ENCODE measurements around the gene RASD2. TPM values are rescaled to one million over a fixed set of nuclear protein-coding genes. Genes with fewer than 3 reads are reported as not detected.

Gene RASD2
- total RNA-seq, 1 donor from 2014 or later, result 0.16 TPM

Other genes starting within 250 kb of the RASD2 start
- gene TOM1, start 240.9 kb upstream of the RASD2 start, total RNA-seq, result 27.3 and 29.6 TPM in 2 replicates
- gene HMOX1, start 159.7 kb upstream of the RASD2 start, total RNA-seq, result 14.0 and 17.0 TPM in 2 replicates
- 12.6 and 12.8 TPM in 2 replicates for gene MCM5, start 140.7 kb upstream of the RASD2 start, total RNA-seq
- gene MB, start 76.5 kb downstream of the RASD2 start, total RNA-seq, result not detected in 2 replicates
- gene APOL6, start 107.6 kb downstream of the RASD2 start, total RNA-seq, result 5.9 and 7.6 TPM in 2 replicates
- not detected in 2 replicates for gene APOL5, start 177.0 kb downstream of the RASD2 start, total RNA-seq

Measured in astrocyte (in vitro differentiated cells and primary cell).